Stimulated activated CD4-positive, alpha-beta T cell treated with anti-CD3 and anti-CD28 coated beads, TNF-alpha, amount 100 ng/mL, for 24 hours (primary cell): ENCODE results near the gene TMSB15C.
"Not testable (repeated sequence)": the region's sequence is repeated elsewhere in the genome, so short reads cannot be mapped to it uniquely, and the experiment has no call there.

Experiments used
- DNase-seq, 3 experiments: peaks; one replicate each; pipeline ENCODE4 v3.0.0-alpha.2; 2020; ENCODE audit warnings: low read depth in 3 of 3

Gene TMSB15C

DNA sequence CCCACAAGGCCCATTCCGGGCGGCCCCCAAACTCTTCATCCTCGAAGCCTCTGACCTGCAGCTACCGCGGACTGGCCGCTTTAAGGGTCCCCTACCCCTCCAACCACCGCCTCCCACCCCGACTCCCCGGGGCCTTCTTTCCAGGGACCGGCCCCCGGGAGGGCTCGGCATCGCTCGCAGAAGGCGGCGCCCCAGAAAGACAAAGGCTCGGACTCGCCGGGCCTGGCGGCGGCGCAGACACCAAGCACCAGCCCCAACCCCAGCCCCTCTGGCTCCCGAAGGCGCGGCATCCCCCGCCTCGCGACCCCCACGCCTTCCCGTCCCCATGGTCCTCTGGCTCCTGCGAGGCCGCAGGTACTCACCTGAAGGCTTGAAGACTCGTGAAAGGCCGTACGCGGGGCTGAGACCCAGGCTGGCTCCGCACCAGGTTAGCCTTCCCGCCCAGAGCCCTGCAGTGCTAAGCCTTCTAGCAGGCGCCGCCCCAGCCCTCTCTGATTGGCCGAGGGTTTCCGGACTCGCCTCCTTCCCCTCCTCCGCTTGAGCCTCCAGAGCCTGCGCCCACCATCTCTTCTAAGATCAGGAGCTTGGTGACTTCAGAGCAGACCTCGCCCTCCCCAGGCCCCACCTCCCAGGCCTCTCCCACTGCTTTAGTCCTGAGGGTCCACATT lies at the start of gene TMSB15C:
TSS of gene TMSB15C (minus strand) at position 459 of the 668 bp plus-strand sequence.
- not testable (repeated sequence) for DNase-seq

DNA sequence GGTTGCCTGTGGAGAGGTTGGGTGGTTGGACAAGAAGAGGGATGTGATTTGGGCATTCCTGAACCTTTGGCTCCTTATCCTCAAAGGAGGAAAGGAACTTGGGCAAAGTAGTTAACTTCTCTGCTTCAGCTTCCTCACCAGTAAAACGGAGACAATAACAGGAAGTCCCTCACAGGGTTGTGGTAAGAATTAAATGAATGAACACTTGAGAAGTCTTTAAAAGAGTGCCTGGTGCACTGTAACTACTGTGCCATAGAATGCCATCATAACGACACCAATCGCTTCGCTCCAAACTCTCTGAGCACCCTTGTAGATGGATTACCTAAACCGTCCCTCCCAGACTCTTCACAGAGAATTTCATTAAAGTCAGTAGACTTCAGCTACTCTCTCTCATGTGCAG lies 46.8 kb upstream of the TMSB15C start:
- no peak for DNase-seq

DNA sequence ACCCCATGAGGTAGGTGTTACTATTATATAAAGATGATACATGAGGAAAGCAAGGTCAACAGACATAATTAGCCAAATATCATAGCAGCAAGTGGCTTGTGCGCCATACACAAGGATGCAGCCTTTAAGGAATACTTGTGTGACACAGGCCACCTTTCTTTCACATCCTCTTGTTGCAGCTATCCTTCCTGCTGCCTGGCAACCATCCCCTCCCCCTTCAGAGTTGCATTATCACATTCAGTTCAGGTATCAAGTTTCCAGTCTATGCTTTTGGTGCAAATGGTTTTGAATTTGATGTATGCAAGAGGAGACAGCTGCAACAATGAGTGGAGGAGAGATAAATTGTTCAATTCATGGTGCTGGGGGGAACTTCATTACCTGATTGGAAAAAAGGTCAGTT lies 42.7 kb upstream of the TMSB15C start:
- DNase-seq, result no peak

DNA sequence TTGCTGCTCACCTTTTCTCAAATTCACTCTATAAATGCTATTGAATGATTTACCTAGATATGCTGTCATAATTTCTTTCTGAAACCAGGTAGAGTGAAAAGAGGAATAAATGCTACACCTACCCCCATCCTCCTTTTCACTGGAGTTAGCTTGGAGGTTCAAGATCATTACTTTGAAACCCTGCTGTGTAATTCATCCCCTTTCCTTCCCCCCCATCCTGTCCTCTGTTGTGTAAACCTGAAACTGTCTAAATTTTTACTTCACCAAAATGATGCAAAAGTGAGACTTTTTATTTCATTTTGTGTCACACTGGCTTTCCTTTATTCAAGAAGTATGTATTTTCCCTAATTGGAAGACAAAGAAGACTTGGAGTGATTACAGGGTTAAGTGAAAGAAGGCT lies 41.7 kb upstream of the TMSB15C start:
- no peak for DNase-seq

DNA sequence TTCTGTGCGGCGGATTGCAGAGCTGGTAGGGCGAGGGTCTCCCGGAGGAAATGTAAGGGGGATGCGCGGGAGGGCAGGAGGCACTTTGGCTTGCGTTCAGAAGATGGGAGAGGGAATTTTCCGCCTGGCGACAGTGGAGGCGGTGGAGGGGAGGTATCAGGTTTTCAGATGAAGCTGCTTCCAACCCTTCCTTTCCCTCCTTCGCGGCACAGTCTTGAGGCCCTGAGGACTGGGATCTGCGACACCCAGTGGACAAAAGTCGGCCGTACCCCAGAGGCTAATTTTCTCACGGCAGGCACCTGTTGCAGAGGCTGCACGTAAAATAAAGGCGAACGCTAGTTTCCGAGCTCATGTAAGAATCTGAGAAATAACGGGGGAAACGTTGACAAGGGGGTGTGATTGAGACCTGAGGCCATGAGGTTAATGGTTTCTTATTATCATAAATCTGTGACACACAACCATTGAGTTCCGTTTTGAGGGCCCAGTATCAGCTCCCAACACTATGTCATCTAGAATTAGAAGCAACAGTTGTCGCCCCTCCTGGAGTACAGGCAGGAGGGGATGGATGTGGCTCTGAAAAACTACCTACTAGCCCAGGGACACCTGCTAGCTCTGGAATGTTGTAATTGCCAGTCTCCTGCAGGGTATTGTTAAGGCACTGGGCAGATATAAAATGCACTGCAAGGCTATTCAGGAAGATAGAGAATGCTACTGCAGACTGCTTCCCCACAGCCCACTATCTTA lies 37.4 kb upstream of the TMSB15C start:
- DNase-seq, result peak; percentile 3 to 48 (median 8)

DNA sequence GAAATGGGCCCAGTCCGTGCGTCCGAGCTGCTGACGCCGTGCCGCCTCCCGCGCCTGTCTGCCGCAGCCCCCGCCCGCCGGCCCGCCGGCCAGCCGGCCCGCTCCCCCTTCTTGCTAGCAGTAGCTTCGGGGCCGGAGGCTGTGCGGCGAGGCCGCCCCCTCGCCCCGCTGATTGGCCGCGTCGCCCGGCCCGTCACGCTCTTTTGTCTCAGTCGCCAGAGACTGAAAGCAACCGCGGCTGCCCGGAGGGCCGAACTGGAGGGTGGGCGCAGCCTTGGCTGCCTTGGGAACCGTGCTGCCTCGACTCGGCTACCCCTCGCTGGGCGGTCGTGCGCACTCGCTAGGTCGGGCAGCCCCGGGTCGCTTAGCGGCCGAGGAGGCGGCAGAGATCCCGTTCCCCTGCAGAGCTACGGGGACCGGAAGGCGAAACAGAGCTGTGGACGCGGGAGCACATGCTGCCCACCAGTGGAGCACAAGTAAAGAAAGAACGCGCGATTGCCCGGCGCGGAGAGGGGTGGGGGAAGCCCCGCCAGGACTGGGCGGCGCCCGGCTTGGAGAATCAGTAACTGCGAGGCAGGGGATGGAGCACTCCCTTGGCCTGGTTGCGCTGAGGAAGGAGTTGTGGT lies 36.4 kb upstream of the TMSB15C start, which contains the start of gene ZCCHC18:
TSS of gene ZCCHC18 (plus strand) at position 198 of the 626 bp plus-strand sequence. CDS start 1,589 bp downstream, outside the sequence.
- peak in 2 of 3 experiments; percentile 1 to 27 for DNase-seq

DNA sequence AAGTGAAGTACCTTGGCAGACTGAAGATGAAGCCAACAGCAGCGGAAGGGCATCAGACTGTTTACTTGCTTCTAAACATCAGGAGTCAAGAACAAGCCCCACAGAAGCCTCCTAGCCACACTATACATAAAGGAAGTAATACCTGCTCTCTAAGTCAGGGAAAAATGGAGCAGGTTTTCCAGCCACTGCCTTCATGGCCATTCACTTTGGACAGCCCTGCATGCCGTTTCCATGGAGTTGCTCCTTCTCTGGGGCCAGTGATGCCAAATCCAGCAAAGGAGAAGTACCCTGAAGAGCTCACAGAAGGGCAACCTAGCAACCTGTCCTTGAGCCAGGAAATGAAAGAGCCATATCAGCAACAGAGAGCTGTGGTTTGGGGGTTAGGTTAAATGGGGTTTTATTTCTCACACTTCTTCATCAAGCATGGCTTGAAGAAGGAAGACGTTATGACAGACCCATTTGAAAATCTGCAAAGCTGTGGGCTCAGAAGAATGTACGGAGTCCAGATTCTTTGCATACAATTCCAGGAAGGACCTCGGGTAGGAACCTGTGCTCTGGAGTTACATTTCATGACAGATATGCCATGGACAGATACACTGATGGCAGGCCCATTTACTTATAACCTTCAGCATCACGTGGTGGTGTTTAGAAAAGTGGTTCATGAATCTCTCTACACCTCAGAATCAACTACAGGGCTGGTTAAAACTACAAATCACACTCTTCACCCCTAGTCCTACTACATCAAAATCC lies 34.6 kb upstream of the TMSB15C start:
- not testable (repeated sequence) for DNase-seq

DNA sequence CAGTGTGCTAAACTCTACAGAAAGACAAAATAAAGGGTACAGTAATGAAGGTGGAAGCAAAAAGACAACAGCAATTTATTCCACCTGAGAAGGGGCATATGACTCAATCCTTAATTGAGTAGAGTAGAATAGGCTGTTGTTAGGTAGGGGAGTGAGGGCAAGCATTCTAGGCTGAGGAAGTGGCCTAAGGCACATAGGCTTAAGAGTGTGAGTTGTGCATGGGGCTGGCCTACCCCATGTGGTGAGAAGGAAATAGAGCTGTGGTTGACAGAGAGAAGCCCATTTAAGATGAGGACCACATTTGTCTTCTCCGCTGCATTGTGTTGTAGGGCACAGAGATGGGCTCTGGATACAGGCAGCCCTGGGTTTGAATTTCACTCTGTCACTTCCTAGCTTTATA lies 32.9 kb upstream of the TMSB15C start:
- no peak for DNase-seq

DNA sequence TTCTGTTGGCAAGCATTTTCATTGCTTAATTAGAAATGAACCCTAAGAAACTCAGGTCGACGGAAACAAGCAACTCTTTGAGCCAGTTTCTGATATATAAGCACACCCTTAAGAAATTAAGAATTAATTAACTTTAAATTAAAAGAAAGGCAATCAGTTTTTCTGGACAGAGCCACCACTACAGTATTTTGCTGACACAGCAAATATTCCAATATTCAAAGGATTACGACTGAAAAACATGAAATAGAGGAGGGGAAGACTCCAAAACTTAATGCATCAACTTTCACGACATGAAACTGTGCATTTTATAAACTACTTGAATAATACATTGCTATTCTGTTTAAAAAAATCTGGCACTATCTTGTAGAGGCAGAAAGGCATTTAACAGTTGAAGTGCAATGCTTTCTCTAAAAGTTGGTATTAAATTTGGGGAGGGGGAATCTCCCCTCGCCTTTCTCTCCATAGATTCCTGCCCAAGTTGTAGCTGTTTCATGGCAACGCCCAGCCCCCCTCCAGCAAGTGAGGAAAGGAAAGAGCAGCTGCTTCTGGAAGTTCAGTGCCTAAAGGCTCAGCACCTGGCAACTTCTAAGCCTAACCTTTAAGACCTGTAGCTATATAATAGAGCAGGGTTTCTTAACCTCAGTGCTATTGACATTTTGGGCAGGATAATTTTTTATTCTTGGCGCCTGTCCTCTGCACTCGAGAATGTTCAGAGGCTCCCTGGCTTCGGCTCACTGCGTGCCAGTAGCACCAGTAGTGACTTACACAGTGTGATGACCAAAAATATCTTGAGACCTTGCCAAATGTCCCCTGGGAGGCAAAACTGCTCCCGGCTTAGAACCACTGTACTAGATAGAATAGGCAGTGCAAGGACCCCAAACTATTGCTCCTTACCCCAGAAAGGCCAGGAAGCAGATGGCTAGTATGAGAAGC lies 29.6 kb upstream of the TMSB15C start:
- no peak for DNase-seq

DNA sequence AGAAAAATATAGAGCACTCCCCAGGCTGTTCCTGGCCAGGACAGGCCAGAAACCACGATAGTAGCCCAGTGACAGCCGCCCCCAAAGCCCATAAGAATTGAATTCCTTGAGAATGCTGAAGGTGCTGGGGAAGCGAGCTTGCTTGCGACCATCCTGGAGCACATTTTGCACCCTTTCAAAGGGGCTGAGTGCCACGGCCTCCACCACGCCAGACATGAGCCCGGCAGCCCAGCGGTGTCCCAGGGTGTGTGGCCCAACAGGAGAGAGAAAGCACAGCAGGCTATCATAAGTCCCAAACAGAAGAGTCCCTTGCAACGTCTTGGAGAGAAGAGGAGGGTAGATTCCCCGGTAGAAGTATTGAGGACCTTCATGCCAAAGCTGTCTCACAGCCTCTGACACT lies 28.6 kb upstream of the TMSB15C start:
- DNase-seq, result no peak

DNA sequence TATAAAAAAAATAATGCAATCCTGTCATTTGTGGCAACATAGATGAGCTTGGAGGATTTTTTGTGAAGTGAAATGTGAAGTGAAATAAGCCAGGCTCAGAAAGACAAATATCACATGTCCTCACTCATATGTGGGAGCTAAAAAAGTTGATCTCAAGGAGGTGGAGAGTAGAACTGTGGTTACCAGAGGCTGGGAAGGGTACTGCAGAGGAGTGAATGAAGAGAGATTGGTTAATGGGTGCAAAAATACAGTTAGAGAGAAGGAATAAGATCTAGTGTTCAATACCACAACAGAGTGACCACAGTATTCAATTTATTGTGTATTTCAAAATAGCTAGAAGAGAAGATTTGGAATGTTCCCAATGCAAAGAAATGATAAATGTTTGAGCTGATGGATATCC lies 22.9 kb upstream of the TMSB15C start:
- no peak for DNase-seq

DNA sequence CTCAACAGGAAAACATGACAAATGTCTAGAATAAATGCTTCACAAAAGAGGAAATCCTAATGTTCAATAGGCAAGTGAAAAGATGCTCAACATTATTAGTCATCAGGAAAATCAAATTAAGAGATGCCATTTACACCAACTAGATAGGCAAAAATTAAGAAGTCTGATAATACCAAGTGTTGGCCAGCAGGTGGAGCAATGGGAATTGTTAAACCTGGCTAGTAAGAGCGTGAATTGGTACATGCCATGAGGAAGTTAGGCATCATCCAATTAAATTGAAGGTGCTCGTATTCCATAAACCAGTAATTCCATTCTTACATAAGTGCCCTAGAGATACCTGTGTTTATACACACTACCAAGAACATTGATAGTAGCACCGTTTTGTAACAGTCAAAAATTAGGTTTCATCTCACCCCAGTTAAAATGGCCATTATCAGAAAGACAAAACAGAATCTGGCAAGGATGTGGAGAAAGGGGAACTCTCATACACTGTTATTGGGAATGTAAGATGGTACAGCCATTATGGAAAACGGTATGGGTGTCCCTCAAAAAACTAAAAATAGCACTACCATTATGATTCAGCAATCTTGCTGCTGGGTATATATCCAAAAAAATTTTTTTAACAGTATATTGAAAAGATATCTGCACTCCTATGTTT lies 22.2 kb upstream of the TMSB15C start:
- DNase-seq, result peak in 1 of 3 experiments; percentile 23

DNA sequence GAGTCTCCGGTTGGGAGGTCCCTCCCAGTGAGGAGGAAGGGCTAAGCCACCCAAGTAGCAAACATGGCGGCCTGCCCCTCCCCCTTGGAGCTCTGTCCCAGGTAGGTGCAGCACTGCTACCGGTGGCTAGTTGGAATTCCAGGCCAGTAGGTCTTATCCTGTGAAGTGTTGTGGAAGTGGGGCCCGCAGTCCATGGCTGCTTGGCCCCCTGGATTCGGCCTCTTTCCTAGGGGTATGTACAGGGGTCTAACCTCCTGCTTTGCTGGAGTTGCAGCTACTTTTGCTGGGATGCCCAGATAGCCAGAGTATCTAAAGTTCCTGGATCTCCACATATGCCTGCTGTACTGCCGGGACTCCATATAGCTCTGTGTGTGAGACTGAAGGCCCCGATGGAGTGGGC lies 9.9 kb upstream of the TMSB15C start:
- DNase-seq, result no peak

DNA sequence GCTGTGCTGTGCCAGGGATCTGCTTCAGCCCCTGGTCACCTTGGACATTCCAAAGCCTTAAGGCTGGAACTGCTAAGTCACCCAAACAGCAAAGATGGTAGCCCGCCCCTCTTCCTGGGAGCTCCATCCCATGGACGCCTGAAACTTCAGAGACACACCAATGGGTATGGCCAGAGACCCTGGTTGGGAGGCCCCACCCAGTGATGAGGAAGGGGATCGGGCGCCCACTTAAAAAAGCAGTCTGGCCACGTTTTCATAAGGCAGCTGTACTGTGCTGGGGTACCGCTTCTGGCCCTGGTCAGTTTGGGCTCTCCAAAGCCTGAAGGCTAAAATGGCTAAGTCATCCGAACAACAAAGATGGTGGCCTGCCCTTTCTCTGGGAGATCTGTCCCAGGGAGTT lies 9.4 kb upstream of the TMSB15C start:
- DNase-seq, result no peak

DNA sequence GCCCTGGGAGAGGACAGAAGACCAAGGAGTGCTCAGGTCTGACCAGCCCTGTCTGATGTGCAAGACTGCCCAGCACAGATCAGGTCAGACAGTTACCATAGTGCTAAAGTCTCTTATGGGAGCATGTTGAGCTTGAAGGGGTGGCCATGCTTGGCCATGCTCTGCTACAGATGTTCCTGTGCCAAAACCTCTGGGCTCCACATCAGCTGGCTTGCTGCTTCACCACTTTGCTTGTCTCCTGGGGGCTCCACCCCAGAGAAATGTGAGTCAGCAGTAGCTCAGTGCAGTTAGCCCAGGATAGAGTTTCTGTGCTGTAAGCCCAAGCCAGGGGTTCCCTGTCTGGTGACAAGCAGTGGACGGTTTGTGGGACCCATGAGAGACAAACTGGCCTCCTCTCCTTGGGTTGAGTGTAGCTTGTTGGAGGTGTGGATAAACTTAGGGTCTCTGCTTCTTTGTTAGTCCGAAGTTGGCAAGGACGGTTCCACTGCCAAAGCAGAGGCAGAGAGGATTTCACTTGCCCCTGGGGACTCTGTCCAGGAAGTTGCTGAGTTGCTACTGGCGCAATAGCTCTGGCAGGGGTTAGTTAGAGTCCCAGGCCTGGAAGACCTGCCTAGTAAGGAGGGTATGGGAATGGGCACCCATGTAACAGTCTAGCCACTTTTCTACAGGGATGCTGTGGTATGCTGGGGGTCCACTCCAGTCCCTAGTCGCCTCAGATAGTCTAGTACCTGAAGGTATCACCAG lies 8.7 kb upstream of the TMSB15C start:
- no peak for DNase-seq

DNA sequence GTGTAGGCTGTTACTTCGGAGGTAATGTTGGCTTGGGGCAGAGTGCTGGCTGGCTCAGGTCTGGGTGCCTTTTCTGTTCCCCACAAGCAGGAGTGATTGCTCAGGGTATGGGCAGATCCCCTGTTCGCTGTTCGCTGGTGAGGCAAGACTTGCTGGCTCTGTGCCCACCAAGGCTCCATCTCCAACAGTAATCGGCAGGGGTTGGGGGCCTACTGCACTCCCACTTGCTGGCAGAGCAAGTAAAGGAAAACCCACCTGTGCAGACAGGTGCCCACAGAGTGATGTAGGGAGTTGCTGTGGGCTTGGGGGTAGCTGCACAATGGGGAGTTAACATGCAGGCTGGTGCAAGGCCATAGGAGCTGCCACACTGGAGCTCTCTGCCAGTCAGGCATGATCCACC lies 8.0 kb upstream of the TMSB15C start:
- no peak for DNase-seq

DNA sequence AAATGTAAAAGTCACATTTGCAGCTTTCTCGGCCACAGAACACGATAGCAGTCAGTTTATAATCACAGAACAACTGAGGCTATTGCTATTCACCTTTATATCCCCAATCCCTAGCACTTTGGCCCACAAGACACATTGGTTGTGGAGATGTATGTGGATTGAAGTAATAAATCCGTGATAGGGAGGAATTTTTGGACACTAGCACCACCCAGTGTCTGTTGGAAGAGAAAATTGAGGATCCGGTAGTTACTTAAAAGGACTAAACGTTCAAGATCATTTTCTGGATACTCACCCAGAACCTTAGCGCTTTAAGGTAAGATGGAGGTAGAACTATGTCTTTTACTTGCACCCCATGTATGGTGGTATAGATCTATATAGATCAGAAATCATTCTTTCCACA lies 1.8 kb upstream of the TMSB15C start:
- not testable (repeated sequence) for DNase-seq

DNA sequence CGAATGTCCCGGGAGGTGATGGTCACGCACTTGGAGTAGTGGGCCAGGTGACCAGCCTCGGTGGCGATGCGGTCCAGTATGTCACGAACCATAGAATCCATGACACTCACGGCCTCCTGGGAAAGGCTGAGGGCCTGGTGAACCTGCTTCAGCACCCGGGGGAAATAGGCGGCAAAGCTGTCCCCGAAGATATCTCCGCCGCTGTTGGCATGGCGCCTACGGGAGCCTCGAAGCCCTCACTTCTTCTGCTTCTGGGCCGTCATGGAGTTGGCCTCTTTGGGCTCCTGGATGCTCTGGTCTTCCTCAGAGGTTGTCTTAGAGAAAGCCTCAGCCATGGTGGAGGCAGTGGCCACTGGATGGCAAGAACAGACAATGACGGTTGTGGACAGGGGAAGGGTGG lies 13.4 kb downstream of the TMSB15C start:
- DNase-seq, result not testable (repeated sequence)

DNA sequence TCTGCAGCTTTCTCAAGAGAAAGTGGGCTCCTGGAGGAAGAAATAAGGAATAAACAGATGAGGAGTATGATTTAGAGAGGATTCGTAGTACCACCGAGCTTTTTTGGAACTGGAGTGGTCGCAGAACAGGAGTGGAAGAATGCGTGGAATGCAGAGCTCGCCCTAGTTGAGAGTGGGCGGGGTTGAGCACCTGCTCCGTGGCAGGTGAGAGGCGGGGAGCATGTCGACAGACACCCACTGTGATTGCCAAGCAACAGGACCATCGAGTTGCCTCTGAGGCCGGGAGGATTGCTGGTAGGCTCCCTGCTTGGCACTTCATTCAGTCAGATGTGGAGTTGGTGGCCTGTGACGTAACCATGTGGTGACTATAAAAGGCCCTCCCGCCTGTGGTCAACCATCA lies 21.1 kb downstream of the TMSB15C start:
- DNase-seq, result not testable (repeated sequence)

DNA sequence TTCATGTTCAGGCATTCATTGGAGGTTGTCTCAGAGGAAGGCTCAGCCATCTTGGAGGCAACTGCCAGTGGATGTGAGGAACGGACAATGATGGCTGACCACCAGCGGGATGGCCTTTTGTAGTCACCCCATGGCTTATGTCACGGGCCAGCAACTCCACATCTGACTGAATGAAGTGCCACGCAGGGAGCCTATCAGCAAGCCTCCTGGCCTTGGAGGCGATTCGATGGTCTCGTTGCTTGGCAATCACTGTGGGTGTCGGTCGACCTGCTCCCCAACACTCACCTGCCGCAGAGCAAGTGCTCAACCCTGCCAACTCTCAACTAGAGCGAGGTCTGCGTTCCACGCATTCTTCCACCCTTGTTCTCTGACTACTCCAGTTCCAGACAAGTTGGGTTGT lies 28.9 kb downstream of the TMSB15C start:
- no peak for DNase-seq
